Erythroblast (primary cell): ENCODE data around the gene SCNN1B.

Experiments used
- GATA1 ChIP-seq: IDR thresholded peaks from 2 replicates; pipeline ENCODE4 v1.6.1; 2011; ENCODE audit warnings: low read depth, mild to moderate bottlenecking, control low read depth, low read length, moderate library complexity
- POLR2A ChIP-seq: IDR thresholded peaks from 2 replicates; pipeline ENCODE4 v1.6.1; 2011; ENCODE audit warnings: mild to moderate bottlenecking, low read length

- TF ChIP-seq POLR2A = no peak
- TF ChIP-seq GATA1 = no peak
These were observed 101.4 kb downstream of the SCNN1B start for GRCh38 chr16:23403547-23403946.
